H1 (cell line): ENCODE measurements around the gene INPP4A. TPM values are rescaled to one million over a fixed set of nuclear protein-coding genes. Genes with fewer than 3 reads are reported as not detected.

Source experiments
- CTCF ChIA-PET: fragments of 300-600 bp; sonication (Branson Sonifier 250); formaldehyde crosslinking; loops from one replicate; lab custom pipeline; 2021; ENCODE audit not compliant: partially characterized antibody; lab: Charles Lee
- POLR2A ChIA-PET: fragments of 300-600 bp; sonication (Branson Sonifier 250); formaldehyde crosslinking; loops from one replicate; lab custom pipeline; 2021; ENCODE audit warnings: inconsistent platforms; ENCODE audit not compliant: partially characterized antibody; lab: Charles Lee
- DNase-seq, 2 experiments: peaks; one replicate each; pipeline versions ENCODE4 v3.0.0 to v3.0.0-alpha.2; 2010 to 2022; ENCODE audit warnings: low spot score in 2 of 2, low read depth in 1 of 2, mixed read lengths in 1 of 2
- FAIRE-seq: peaks from 2 replicates; lab custom pipeline; 2011; peaks lifted over from hg19 to GRCh38; lab: Jason Lieb, UNC
- H2AFZ ChIP-seq: 2 replicates; pipeline ENCODE4 v1.8.1; 2012; ENCODE audit warnings: low read length, inconsistent platforms
- H2AK5ac ChIP-seq: 2 replicates; pipeline ENCODE4 v1.6.1; 2013; ENCODE audit warnings: low read depth, low read length
- H2BK120ac ChIP-seq: replicated peaks from 2 replicates; pipeline ENCODE3; 2013; ENCODE audit warnings: low read depth, low read length, inconsistent platforms
- H2BK12ac ChIP-seq: 2 replicates; pipeline ENCODE4 v1.6.1; 2013; ENCODE audit warnings: low read depth, low read length
- H2BK15ac ChIP-seq: 2 replicates; pipeline ENCODE4 v1.6.1; 2013; ENCODE audit warnings: low read length
- H2BK20ac ChIP-seq: 2 replicates; pipeline ENCODE4 v1.6.1; 2013; ENCODE audit warnings: low read length
- H2BK5ac ChIP-seq: 2 replicates; pipeline ENCODE4 v1.6.1; 2013; ENCODE audit warnings: low read depth, low read length
- H3K14ac ChIP-seq: 2 replicates; pipeline ENCODE4 v1.6.1; 2013; ENCODE audit warnings: inconsistent platforms; ENCODE audit not compliant: insufficient read length
- H3K18ac ChIP-seq: 2 replicates; pipeline ENCODE4 v1.6.1; 2013; ENCODE audit warnings: low read length; ENCODE audit errors: extremely low read depth
- H3K23ac ChIP-seq: 2 replicates; pipeline ENCODE4 v1.6.1; 2013; ENCODE audit warnings: inconsistent platforms; ENCODE audit not compliant: insufficient read length
- H3K23me2 ChIP-seq: 2 replicates; pipeline ENCODE4 v1.6.1; 2013; ENCODE audit warnings: low read depth, low read length
- H3K27ac ChIP-seq: 2 replicates; pipeline ENCODE4 v1.6.1; 2011; ENCODE audit warnings: low read depth, low read length, inconsistent platforms
- H3K27me3 ChIP-seq, 4 experiments: replicated peaks in 1 of 4; 1 replicate in 1 of 4; 2 replicates in 3 of 4; pipeline versions ENCODE4 v1.6.1 to v1.8.1; 2011 to 2013; ENCODE audit warnings: low read length in 3 of 4, mild to moderate bottlenecking in 3 of 4, inconsistent platforms in 2 of 4, mixed read lengths in 2 of 4, moderate library complexity in 1 of 4; ENCODE audit not compliant: control insufficient read depth in 3 of 4, insufficient read depth in 3 of 4; ENCODE audit errors: extremely low read depth in 1 of 4
- H3K36me3 ChIP-seq, 4 experiments: 2 replicates each; pipeline versions ENCODE4 v1.6.1 to v1.8.1; 2011 to 2013; ENCODE audit warnings: mild to moderate bottlenecking in 4 of 4, low read length in 3 of 4, moderate library complexity in 2 of 4, control low read depth in 1 of 4, inconsistent platforms in 1 of 4; ENCODE audit not compliant: insufficient read depth in 4 of 4, control insufficient read depth in 2 of 4
- H3K4ac ChIP-seq: replicated peaks from 2 replicates; pipeline ENCODE3; 2013; ENCODE audit warnings: low read length, low read depth, mixed read lengths, inconsistent platforms; ENCODE audit not compliant: insufficient read length
- H3K4me1 ChIP-seq, 4 experiments: replicated peaks in 1 of 4; 1 replicate in 1 of 4; 2 replicates in 3 of 4; pipeline versions ENCODE4 v1.6.1 to v1.8.1; 2011 to 2013; ENCODE audit warnings: low read length in 3 of 4, inconsistent platforms in 2 of 4, mixed read lengths in 1 of 4; ENCODE audit not compliant: insufficient read depth in 4 of 4, control insufficient read depth in 3 of 4
- H3K4me2 ChIP-seq, 2 experiments: 2 replicates each; pipeline versions ENCODE4 v1.6.1 to v1.8.1; 2011 to 2013; ENCODE audit warnings: low read depth in 2 of 2, low read length in 2 of 2, control low read depth in 1 of 2, inconsistent platforms in 1 of 2, mild to moderate bottlenecking in 1 of 2; ENCODE audit not compliant: insufficient read depth in 1 of 2
- H3K4me3 ChIP-seq, 4 experiments: fragments of 200-600, 300-600 bp in 1 of 4; sonication (generic), shearing (Covaris generic), sonication (Bioruptor Twin) in 1 of 4; 2 replicates each; pipeline versions ENCODE4 v1.5.1 to v1.8.1; 2011 to 2016; ENCODE audit warnings: low read length in 4 of 4, low read depth in 3 of 4, control low read depth in 2 of 4, inconsistent platforms in 2 of 4, mild to moderate bottlenecking in 2 of 4, mixed read lengths in 1 of 4, moderate library complexity in 1 of 4; ENCODE audit not compliant: insufficient read depth in 2 of 4; ENCODE audit errors: extremely low read depth in 1 of 4
- H3K56ac ChIP-seq: replicated peaks from 2 replicates; pipeline ENCODE3; 2013; ENCODE audit warnings: low read depth, mild to moderate bottlenecking, mixed read lengths, low read length, inconsistent platforms; ENCODE audit not compliant: insufficient read length
- H3K79me1 ChIP-seq: 2 replicates; pipeline ENCODE4 v1.6.1; 2013; ENCODE audit warnings: low read depth, low read length, control low read depth
- H3K79me2 ChIP-seq, 2 experiments: 2 replicates each; pipeline versions ENCODE4 v1.6.1 to v1.8.1; 2012 to 2013; ENCODE audit warnings: low read length in 2 of 2, mild to moderate bottlenecking in 2 of 2, inconsistent platforms in 1 of 2; ENCODE audit not compliant: insufficient read depth in 2 of 2, control insufficient read depth in 1 of 2
- H3K9ac ChIP-seq, 4 experiments: replicated peaks in 1 of 4; 1 replicate in 1 of 4; 2 replicates in 3 of 4; pipeline versions ENCODE4 v1.6.1 to v1.8.1; 2011 to 2013; ENCODE audit warnings: low read depth in 3 of 4, low read length in 3 of 4, control low read depth in 2 of 4, mild to moderate bottlenecking in 2 of 4, moderate library complexity in 2 of 4, inconsistent platforms in 1 of 4; ENCODE audit errors: extremely low read depth in 1 of 4
- H3K9me3 ChIP-seq, 2 experiments: 2 replicates each; pipeline versions ENCODE4 v1.6.1 to v1.8.1; 2012 to 2013; ENCODE audit warnings: mild to moderate bottlenecking in 2 of 2, moderate library complexity in 2 of 2, control low read depth in 1 of 2, inconsistent platforms in 1 of 2, low read depth in 1 of 2, low read length in 1 of 2, mixed read lengths in 1 of 2; ENCODE audit not compliant: insufficient read depth in 2 of 2
- H4K20me1 ChIP-seq, 2 experiments: replicated peaks in 1 of 2; 2 replicates each; pipeline versions ENCODE3 to v1.8.1; 2011 to 2013; ENCODE audit warnings: inconsistent platforms in 2 of 2, low read length in 2 of 2, mild to moderate bottlenecking in 1 of 2; ENCODE audit not compliant: insufficient read depth in 2 of 2, control insufficient read depth in 1 of 2
- H4K5ac ChIP-seq: 2 replicates; pipeline ENCODE4 v1.6.1; 2013; ENCODE audit warnings: low read length, low read depth, mixed read lengths, inconsistent platforms; ENCODE audit not compliant: insufficient read length
- H4K8ac ChIP-seq: 2 replicates; pipeline ENCODE4 v1.8.0; 2013; ENCODE audit warnings: mild to moderate bottlenecking, moderate library complexity, low read length, inconsistent platforms; ENCODE audit not compliant: insufficient read depth; ENCODE audit errors: extremely low read depth
- H4K91ac ChIP-seq: replicated peaks from 2 replicates; pipeline ENCODE3; 2013; ENCODE audit warnings: low read length, mixed read lengths, inconsistent platforms; ENCODE audit not compliant: insufficient read length
- GTF2F1 ChIP-seq: IDR thresholded peaks from 2 replicates; pipeline ENCODE4 v1.6.1; 2012; ENCODE audit warnings: low read depth, low read length, improper control_type of control experiment, borderline replicate concordance
- NANOG ChIP-seq: IDR thresholded peaks from 2 replicates; pipeline ENCODE4 v1.6.1; 2011; ENCODE audit warnings: low read length, low read depth, mild to moderate bottlenecking, inconsistent platforms; ENCODE audit not compliant: insufficient read depth, poor library complexity, severe bottlenecking
- POLR2A ChIP-seq, 2 experiments: IDR thresholded peaks; 1 replicate in 1 of 2; 2 replicates in 1 of 2; pipeline ENCODE4 v1.6.1; 2011; ENCODE audit warnings: low read depth in 2 of 2, low read length in 2 of 2, mild to moderate bottlenecking in 2 of 2; ENCODE audit errors: control extremely low read depth in 1 of 2
- POLR2AphosphoS5 ChIP-seq: IDR thresholded peaks from 2 replicates; pipeline ENCODE4 v1.6.1; 2011; ENCODE audit warnings: low read depth, low read length
- SP4 ChIP-seq: IDR thresholded peaks from 2 replicates; pipeline ENCODE4 v1.6.1; 2012; ENCODE audit warnings: low read length, inconsistent platforms
- YY1 ChIP-seq: IDR thresholded peaks from 2 replicates; pipeline ENCODE4 v1.6.1; 2011; ENCODE audit warnings: low read depth, mild to moderate bottlenecking, low read length
- ZNF274 ChIP-seq: IDR thresholded peaks from 2 replicates; pipeline ENCODE4 v1.7.0; 2012; ENCODE audit warnings: low read length, borderline replicate concordance; ENCODE audit errors: extremely low read depth
- WGBS, 2 experiments: shearing (Covaris generic) in 1 of 2; methylation state at CpG; one replicate each; pipeline versions ENCODE4 v1.1.6 to v1.1.7; 2013 to 2015; ENCODE audit warnings: low lambda C conversion rate in 2 of 2, mixed read lengths in 2 of 2, inconsistent platforms in 1 of 2, low coverage in 1 of 2, missing lambda C conversion rate in 1 of 2; ENCODE audit not compliant: insufficient replicate concordance in 2 of 2, insufficient coverage in 1 of 2, insufficient read length in 1 of 2; ENCODE audit errors: extremely low coverage in 1 of 2, missing lambda C conversion rate in 1 of 2; 5-methylcytosine and 5-hydroxymethylcytosine counted together
- polyA plus RNA-seq, 7 experiments: library from polyadenylated mRNA; depleted of rRNA in 3 of 7; stranded (reverse) in 5 of 7; unstranded in 2 of 7; fragments of >200 nt in 5 of 7; fragments of 200-250 nt in 2 of 7; gene quantifications; 1 replicate in 5 of 7; 2 replicates in 1 of 7; 4 replicates in 1 of 7; pipeline versions ENCODE4 v1.2.1 to v1.2.3, GENCODE V29; 2011 to 2013; ENCODE audit warnings: missing spikeins in 2 of 7, mixed read lengths in 2 of 7
- total RNA-seq: library from RNA; stranded (reverse); fragmentation: NEBNext Ultra II Directional; extraction: Animal tissue kit (Norgen Biotek cat#: 25700); gene quantifications from 2 replicates; pipeline ENCODE4 v1.2.1, GENCODE V29; 2021

Gene INPP4A
- total and polyA plus RNA-seq, 2 of the 8 experiments (the other 6 are each of a cell fraction or from before 2014, with no cell fraction given), result 25.6 to 34.3 TPM

- H4K20me1 ChIP-seq, result peaks cover 0 to 8% of the 10 kb centered on the region in 2 experiments
- no peaks in the 10 kb centered on the region for H3K4me1 ChIP-seq
- H3K18ac ChIP-seq, result no peak overlapping the region
- H2BK15ac ChIP-seq, result no peak overlapping the region
- no peak overlapping the region; the same call in 1 of the 2 replicates for H2BK5ac ChIP-seq
- no peak overlapping the region for H3K23ac ChIP-seq
- H2AK5ac ChIP-seq, result no peak overlapping the region
- H2BK20ac ChIP-seq, result no peak overlapping the region
- H4K91ac ChIP-seq, result no peak overlapping the region
- H3K4ac ChIP-seq, result no peak overlapping the region
- WGBS, 2 experiments, result 90% methylated on average over 13 of the region's 13 CpGs; no CpG with 5 or more reads in 1 of the 2 experiments
- FAIRE-seq (no peak), DNase-seq (no peak)
- no peaks in the 10 kb centered on the region for H3K79me2 ChIP-seq
- H3K79me1 ChIP-seq, result no peaks in the 10 kb centered on the region
- no peak overlapping the region for H3K4me2 ChIP-seq
- CTCF ChIA-PET, result interaction anchor here (2.2 kb wide), 1 partner anchor 28 kb away, joined by 6 read pairs; no protein-coding TSS in a partner anchor
- H2BK120ac ChIP-seq, result no peak overlapping the region
- POLR2A ChIA-PET, result no interaction called here
- H2AFZ ChIP-seq, result no peak overlapping the region
- TF ChIP-seq YY1 (no peak), SP4 (no peak), POLR2AphosphoS5 (0 out of 2 replicates have a peak, but pooled peaks have one; percentile 27), POLR2A (IDR thresholded peaks at IDR 0.05; ENCODE audit: control extremely low read depth in 1 of 2, low read depth in 2 of 2, low read length in 2 of 2) (no peak), GTF2F1 (no peak), NANOG (no peak), ZNF274 (no peak)
- H2BK12ac ChIP-seq, result no peak overlapping the region
- H4K5ac ChIP-seq, result no peak overlapping the region
- no peak overlapping the region for H4K8ac ChIP-seq
- H3K27ac ChIP-seq, result no peak overlapping the region
- H3K36me3 ChIP-seq, result peaks cover 8 to 24% (median 13%) of the 10 kb centered on the region in 4 experiments
- no peak overlapping the region for H3K56ac ChIP-seq
- H3K23me2 ChIP-seq, result no peaks in the 10 kb centered on the region
- no peak overlapping the region for H3K4me3 ChIP-seq
- H3K9ac ChIP-seq, result no peak overlapping the region
- H3K14ac ChIP-seq, result no peak overlapping the region
- no peaks in the 10 kb centered on the region for H3K27me3 ChIP-seq
- H3K9me3 ChIP-seq, result no peaks in the 10 kb centered on the region
Measured at GRCh38 chr2:98573426-98573825, 128.8 kb downstream of the INPP4A start.
